ENCODE results near the gene RBSN. TPM values are rescaled to one million over a fixed set of nuclear protein-coding genes. Genes with fewer than 3 reads are reported as not detected.
A peak's percentile ranks its signal among the peaks of the same experiment; 100 is the strongest.

Gene RBSN
- total RNA-seq, 2 donors from 2014 or later: 37.2 to 38.7 TPM

GRCh38 chr3:15113471-15113870 lies 14.5 kb upstream of the RBSN start:
- Mint-ChIP-seq H3K27ac (no peak overlapping the region), H3K27me3 (peaks cover 11% of the 10 kb centered on the region), H3K36me3 (ENCODE audit: low read depth) (no peaks in the 10 kb centered on the region), H3K4me1 (peaks cover under 1% of the 10 kb centered on the region), H3K4me3 (no peak overlapping the region)
- ATAC-seq: no peak
- no peak for DNase-seq
- no peaks in the 10 kb centered on the region for H3K9me3 ChIP-seq (ENCODE audit: control insufficient read depth, low read length, poor library complexity, severe bottlenecking)

GRCh38 chr3:15112011-15112410 lies 13.1 kb upstream of the RBSN start:
- Mint-ChIP-seq H3K4me1 (peaks cover 8% of the 10 kb centered on the region), H3K27ac (no peak overlapping the region), H3K27me3 (peaks cover 17% of the 10 kb centered on the region), H3K36me3 (ENCODE audit: low read depth) (no peaks in the 10 kb centered on the region), H3K4me3 (no peak overlapping the region)
- ATAC-seq (no peak), DNase-seq (no peak)
- H3K9me3 ChIP-seq (ENCODE audit: control insufficient read depth, low read length, poor library complexity, severe bottlenecking): no peaks in the 10 kb centered on the region

GRCh38 chr3:15110206-15110605 lies 11.3 kb upstream of the RBSN start:
- Mint-ChIP-seq H3K27me3 (peaks cover 23% of the 10 kb centered on the region), H3K36me3 (ENCODE audit: low read depth) (no peaks in the 10 kb centered on the region), H3K4me3 (no peak overlapping the region), H3K27ac (no peak overlapping the region), H3K4me1 (peaks cover 8% of the 10 kb centered on the region)
- no peaks in the 10 kb centered on the region for H3K9me3 ChIP-seq (ENCODE audit: control insufficient read depth, low read length, poor library complexity, severe bottlenecking)
- no peak for ATAC-seq
- DNase-seq: no peak

- no peak overlapping the region for H3K4me3 Mint-ChIP-seq
- ATAC-seq: no peak
These were observed 9.9 kb upstream of the RBSN start for GRCh38 chr3:15108869-15109268.

GRCh38 chr3:15108082-15108545 lies 9.2 kb upstream of the RBSN start:
- Mint-ChIP-seq H3K36me3 (ENCODE audit: low read depth) (no peaks in the 10 kb centered on the region), H3K27me3 (peaks cover 23% of the 10 kb centered on the region), H3K4me3 (no peak overlapping the region), H3K4me1 (peaks cover 8% of the 10 kb centered on the region), H3K27ac (no peak overlapping the region)
- peak; percentile 98 for ATAC-seq
- no peaks in the 10 kb centered on the region for H3K9me3 ChIP-seq (ENCODE audit: control insufficient read depth, low read length, poor library complexity, severe bottlenecking)
- peak; percentile 63 to 69 (median 67) for DNase-seq

More at GRCh38 chr3:15108869-15109268, 9.9 kb upstream of the RBSN start:
- DNase-seq: no peak
- Mint-ChIP-seq H3K36me3 (ENCODE audit: low read depth) (no peaks in the 10 kb centered on the region), H3K27ac (no peak overlapping the region), H3K27me3 (peaks cover 23% of the 10 kb centered on the region), H3K4me1 (peaks cover 8% of the 10 kb centered on the region)
- H3K9me3 ChIP-seq (ENCODE audit: control insufficient read depth, low read length, poor library complexity, severe bottlenecking): no peaks in the 10 kb centered on the region

- no peak for ATAC-seq
- H3K36me3 Mint-ChIP-seq (ENCODE audit: low read depth): no peaks in the 10 kb centered on the region
These were observed 8.4 kb upstream of the RBSN start for GRCh38 chr3:15107075-15107947.

GRCh38 chr3:15102836-15103235 lies 3.9 kb upstream of the RBSN start:
- no peak overlapping the region for H3K4me3 Mint-ChIP-seq
- DNase-seq (no peak), ATAC-seq (no peak)
- no peaks in the 10 kb centered on the region for H3K9me3 ChIP-seq (ENCODE audit: control insufficient read depth, low read length, poor library complexity, severe bottlenecking)
- H3K4me1 Mint-ChIP-seq: peaks cover 22% of the 10 kb centered on the region
- peaks cover 11% of the 10 kb centered on the region for H3K27me3 Mint-ChIP-seq
- no peak overlapping the region for H3K27ac Mint-ChIP-seq
- peaks cover 6% of the 10 kb centered on the region for H3K36me3 Mint-ChIP-seq (ENCODE audit: low read depth)

More at GRCh38 chr3:15107075-15107947, 8.4 kb upstream of the RBSN start:
- Mint-ChIP-seq H3K4me1 (peaks cover 10% of the 10 kb centered on the region), H3K27me3 (peaks cover 23% of the 10 kb centered on the region), H3K27ac (peak overlapping the region; percentile 67), H3K4me3 (no peak overlapping the region)
- no peaks in the 10 kb centered on the region for H3K9me3 ChIP-seq (ENCODE audit: control insufficient read depth, low read length, poor library complexity, severe bottlenecking)
- DNase-seq: no peak

GRCh38 chr3:15102256-15102655 lies 3.3 kb upstream of the RBSN start:
- H3K4me1 Mint-ChIP-seq: peaks cover 24% of the 10 kb centered on the region
- peaks cover 7% of the 10 kb centered on the region for H3K36me3 Mint-ChIP-seq (ENCODE audit: low read depth)
- ATAC-seq (no peak), DNase-seq (no peak)
- H3K27ac Mint-ChIP-seq: no peak overlapping the region
- H3K27me3 Mint-ChIP-seq: peaks cover 8% of the 10 kb centered on the region
- H3K9me3 ChIP-seq (ENCODE audit: control insufficient read depth, low read length, poor library complexity, severe bottlenecking): no peaks in the 10 kb centered on the region
- no peak overlapping the region for H3K4me3 Mint-ChIP-seq

- peak overlapping the region; percentile 92 for H3K27ac Mint-ChIP-seq
- peaks cover 23% of the 10 kb centered on the region for H3K4me1 Mint-ChIP-seq
- H3K4me3 Mint-ChIP-seq: peak overlapping the region; percentile 92
- no peaks in the 10 kb centered on the region for H3K27me3 Mint-ChIP-seq
- ATAC-seq (no peak), DNase-seq (peak in 1 of 3 donors; percentile 14)
- H3K36me3 Mint-ChIP-seq (ENCODE audit: low read depth): peaks cover 7% of the 10 kb centered on the region
- no peaks in the 10 kb centered on the region for H3K9me3 ChIP-seq (ENCODE audit: control insufficient read depth, low read length, poor library complexity, severe bottlenecking)
These were observed 583 bp upstream of the RBSN start for GRCh38 chr3:15099364-15100098.

GRCh38 chr3:15097891-15098290 lies 1.1 kb downstream of the RBSN start:
- Mint-ChIP-seq H3K27me3 (no peaks in the 10 kb centered on the region), H3K4me1 (peaks cover 23% of the 10 kb centered on the region), H3K27ac (peak overlapping the region; percentile 92), H3K36me3 (ENCODE audit: low read depth) (peaks cover 7% of the 10 kb centered on the region), H3K4me3 (peak overlapping the region; percentile 92)
- DNase-seq (no peak), ATAC-seq (no peak)
- H3K9me3 ChIP-seq (ENCODE audit: control insufficient read depth, low read length, poor library complexity, severe bottlenecking): no peaks in the 10 kb centered on the region

GRCh38 chr3:15096046-15096445 lies 2.9 kb downstream of the RBSN start:
- peaks cover 7% of the 10 kb centered on the region for H3K36me3 Mint-ChIP-seq (ENCODE audit: low read depth)
- no peaks in the 10 kb centered on the region for H3K9me3 ChIP-seq (ENCODE audit: control insufficient read depth, low read length, poor library complexity, severe bottlenecking)
- ATAC-seq (no peak), DNase-seq (no peak)
- H3K4me1 Mint-ChIP-seq: peaks cover 21% of the 10 kb centered on the region
- no peak overlapping the region for H3K4me3 Mint-ChIP-seq
- no peak overlapping the region for H3K27ac Mint-ChIP-seq
- H3K27me3 Mint-ChIP-seq: no peaks in the 10 kb centered on the region

- no peak overlapping the region for H3K27ac Mint-ChIP-seq
- no peaks in the 10 kb centered on the region for H3K27me3 Mint-ChIP-seq
- no peaks in the 10 kb centered on the region for H3K9me3 ChIP-seq (ENCODE audit: control insufficient read depth, low read length, poor library complexity, severe bottlenecking)
- no peak overlapping the region for H3K4me3 Mint-ChIP-seq
- H3K4me1 Mint-ChIP-seq: peaks cover 22% of the 10 kb centered on the region
- ATAC-seq (no peak), DNase-seq (no peak)
- peaks cover 7% of the 10 kb centered on the region for H3K36me3 Mint-ChIP-seq (ENCODE audit: low read depth)
These were observed 4.6 kb downstream of the RBSN start for GRCh38 chr3:15094187-15094875.

GRCh38 chr3:15092686-15093085 lies 6.3 kb downstream of the RBSN start:
- no peaks in the 10 kb centered on the region for H3K9me3 ChIP-seq (ENCODE audit: control insufficient read depth, low read length, poor library complexity, severe bottlenecking)
- no peak for ATAC-seq
- no peak for DNase-seq
- H3K36me3 Mint-ChIP-seq (ENCODE audit: low read depth): no peaks in the 10 kb centered on the region
- H3K4me1 Mint-ChIP-seq: peaks cover 9% of the 10 kb centered on the region
- no peak overlapping the region for H3K27ac Mint-ChIP-seq
- no peaks in the 10 kb centered on the region for H3K27me3 Mint-ChIP-seq
- H3K4me3 Mint-ChIP-seq: no peak overlapping the region
